Tibial nerve (tissue), 4 donors: Measurements from ENCODE around the gene STK4. TPM values are rescaled to one million over a fixed set of nuclear protein-coding genes. Genes with fewer than 3 reads are reported as not detected.

ENCODE experiments used
- DNase-seq, 2 donors: peaks; one replicate each; pipeline ENCODE4 v3.0.0-alpha.2; 2019; ENCODE audit warnings: low spot score in 2 of 2
- H3K27ac ChIP-seq, 4 donors: fragments of 200-600 bp; sonication (generic) in 3 of 4; one replicate each; pipeline ENCODE4 v1.5.1; 2017 to 2019; ENCODE audit warnings: mild to moderate bottlenecking in 1 of 4
- H3K27me3 ChIP-seq, 2 donors: fragments of 200-600 bp; sonication (generic) in 1 of 2; one replicate each; pipeline versions ENCODE4 v1.5.1 to v1.6.0; 2017 to 2019
- H3K36me3 ChIP-seq, 3 donors: fragments of 200-600 bp; sonication (generic); one replicate each; pipeline ENCODE4 v1.5.1; 2018 to 2019
- H3K4me1 ChIP-seq, 4 donors: fragments of 200-600 bp; sonication (generic) in 3 of 4; one replicate each; pipeline ENCODE4 v1.5.1; 2017 to 2019
- H3K4me3 ChIP-seq, 4 donors: fragments of 200-600 bp; sonication (generic) in 3 of 4; one replicate each; pipeline ENCODE4 v1.5.1; 2017 to 2019; ENCODE audit warnings: mild to moderate bottlenecking in 1 of 4, moderate library complexity in 1 of 4
- H3K9me3 ChIP-seq, 4 donors: fragments of 200-600 bp; sonication (generic) in 3 of 4; one replicate each; pipeline ENCODE4 v1.5.1; 2017 to 2019
- EP300 ChIP-seq, 2 donors: sonication (generic); formaldehyde crosslinking; IDR thresholded peaks; one replicate each; pipeline ENCODE4 v1.6.1; 2017; ENCODE audit warnings: antibody characterized with exemption in 2 of 2, mild to moderate bottlenecking in 1 of 2
- POLR2A ChIP-seq, 2 donors: fragments of 450-650 bp; IDR thresholded peaks; one replicate each; pipeline ENCODE4 v1.6.1; 2017; ENCODE audit warnings: antibody characterized with exemption in 2 of 2, mild to moderate bottlenecking in 2 of 2, moderate library complexity in 2 of 2
- WGBS, 2 donors: methylation state at CpG; one replicate each; pipeline ENCODE4 v1.1.5; 2018; 5-methylcytosine and 5-hydroxymethylcytosine counted together
- total RNA-seq, 4 donors: library from RNA; depleted of rRNA; stranded (reverse); fragments of >200 nt; gene quantifications; one replicate each; pipeline ENCODE4 v1.1.0, GENCODE V29; 2016
- TF ChIP-seq, protein P1 (sequence below), 5 experiments: fragments of 200-600 bp in 3 of 5; fragments of 450-650 bp in 2 of 5; sonication (generic) in 3 of 5; IDR thresholded peaks; one replicate each; pipeline ENCODE4 v1.5.1; 2016 to 2019; ENCODE audit warnings: antibody characterized with exemption in 5 of 5, mild to moderate bottlenecking in 3 of 5, moderate library complexity in 2 of 5

The STK4 gene
- total RNA-seq, 4 donors from 2014 or later: 24.3 to 28.5 (median 27.1) TPM

DNA sequence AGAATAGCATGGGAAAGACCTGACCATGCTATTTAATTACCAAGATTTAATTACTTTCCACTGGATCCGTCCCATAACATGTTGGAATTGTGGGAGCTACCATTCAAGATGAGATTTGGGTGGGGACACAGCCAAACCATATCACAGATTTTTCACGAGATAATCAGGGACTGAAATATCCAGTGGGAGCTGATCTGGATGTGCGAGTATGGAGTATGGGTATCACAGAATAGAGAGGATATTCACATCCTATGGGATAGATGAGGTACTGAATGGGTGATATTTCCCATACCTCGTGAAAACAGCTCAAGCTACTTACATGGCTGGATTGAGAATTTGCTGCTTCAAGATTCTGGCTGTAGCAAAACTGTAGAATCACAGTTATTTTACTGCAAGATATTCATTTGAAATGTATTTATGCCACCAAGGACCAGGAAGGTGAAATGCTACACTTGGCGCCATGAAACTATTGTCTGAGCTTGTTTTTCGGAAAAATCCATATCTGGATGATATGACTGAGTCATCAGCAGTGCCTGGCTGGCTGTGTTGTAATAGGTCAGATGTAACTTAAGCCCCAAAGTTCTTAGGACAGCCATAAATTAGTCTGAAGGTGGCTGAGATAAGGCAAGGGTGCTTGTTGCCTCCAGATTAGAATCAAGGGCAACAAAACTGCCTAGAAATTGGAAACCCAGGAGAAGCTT, 104.8 kb downstream of the STK4 start:
- no peak for TF ChIP-seq EP300 (IDR thresholded peaks at IDR 0.05)
- TF ChIP-seq, protein P1, sequence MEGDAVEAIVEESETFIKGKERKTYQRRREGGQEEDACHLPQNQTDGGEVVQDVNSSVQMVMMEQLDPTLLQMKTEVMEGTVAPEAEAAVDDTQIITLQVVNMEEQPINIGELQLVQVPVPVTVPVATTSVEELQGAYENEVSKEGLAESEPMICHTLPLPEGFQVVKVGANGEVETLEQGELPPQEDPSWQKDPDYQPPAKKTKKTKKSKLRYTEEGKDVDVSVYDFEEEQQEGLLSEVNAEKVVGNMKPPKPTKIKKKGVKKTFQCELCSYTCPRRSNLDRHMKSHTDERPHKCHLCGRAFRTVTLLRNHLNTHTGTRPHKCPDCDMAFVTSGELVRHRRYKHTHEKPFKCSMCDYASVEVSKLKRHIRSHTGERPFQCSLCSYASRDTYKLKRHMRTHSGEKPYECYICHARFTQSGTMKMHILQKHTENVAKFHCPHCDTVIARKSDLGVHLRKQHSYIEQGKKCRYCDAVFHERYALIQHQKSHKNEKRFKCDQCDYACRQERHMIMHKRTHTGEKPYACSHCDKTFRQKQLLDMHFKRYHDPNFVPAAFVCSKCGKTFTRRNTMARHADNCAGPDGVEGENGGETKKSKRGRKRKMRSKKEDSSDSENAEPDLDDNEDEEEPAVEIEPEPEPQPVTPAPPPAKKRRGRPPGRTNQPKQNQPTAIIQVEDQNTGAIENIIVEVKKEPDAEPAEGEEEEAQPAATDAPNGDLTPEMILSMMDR (IDR thresholded peaks at IDR 0.05): no peak
- TF ChIP-seq POLR2A (IDR thresholded peaks at IDR 0.05): no peak
- Histone ChIP-seq H3K36me3 (peaks cover 0 to 18% (median 0%) of the 10 kb centered on the region in 3 donors), H3K27me3 (no peaks in the 10 kb centered on the region), H3K4me1 (peaks cover 0 to 9% (median 0%) of the 10 kb centered on the region in 4 donors), H3K27ac (no peak overlapping the region), H3K4me3 (no peak overlapping the region), H3K9me3 (no peaks in the 10 kb centered on the region)
- 94 to 98% methylated on average over 6 of the region's 6 CpGs for WGBS, 2 donors
- no peak for DNase-seq

DNA sequence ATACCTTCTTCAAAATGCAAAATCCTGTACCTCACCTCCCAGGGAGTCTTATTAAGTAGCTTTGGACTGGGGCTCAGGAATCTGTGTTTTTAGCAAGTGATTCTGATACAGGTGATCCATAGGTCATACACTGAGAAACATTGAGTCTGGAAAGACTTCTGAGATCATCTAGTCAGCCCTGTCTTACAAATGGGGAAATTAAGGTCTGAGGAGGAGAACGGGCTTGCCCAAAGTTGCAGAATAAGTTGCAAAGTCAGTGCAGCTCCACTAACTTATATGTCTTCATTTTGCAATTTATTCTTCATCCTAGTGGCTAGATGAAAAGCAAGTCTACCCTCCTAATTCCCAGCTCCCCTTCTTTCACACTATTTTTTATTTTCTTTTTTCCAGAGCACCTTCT, 105.8 kb downstream of the STK4 start:
- H3K9me3 ChIP-seq: no peaks in the 10 kb centered on the region
- H3K36me3 ChIP-seq: peaks cover 0 to 24% (median 0%) of the 10 kb centered on the region in 3 donors
- no peaks in the 10 kb centered on the region for H3K27me3 ChIP-seq
- DNase-seq: no peak
- no peak overlapping the region for H3K4me3 ChIP-seq
- peaks cover 0 to 10% (median 0%) of the 10 kb centered on the region in 4 donors for H3K4me1 ChIP-seq
- TF ChIP-seq EP300 (IDR thresholded peaks at IDR 0.05) (no peak), POLR2A (IDR thresholded peaks at IDR 0.05) (no peak)
- TF ChIP-seq, protein P1 (IDR thresholded peaks at IDR 0.05): no peak
- no peak overlapping the region for H3K27ac ChIP-seq
- 88 to 100% methylated on average over 1 of the region's 1 CpG for WGBS, 2 donors

DNA sequence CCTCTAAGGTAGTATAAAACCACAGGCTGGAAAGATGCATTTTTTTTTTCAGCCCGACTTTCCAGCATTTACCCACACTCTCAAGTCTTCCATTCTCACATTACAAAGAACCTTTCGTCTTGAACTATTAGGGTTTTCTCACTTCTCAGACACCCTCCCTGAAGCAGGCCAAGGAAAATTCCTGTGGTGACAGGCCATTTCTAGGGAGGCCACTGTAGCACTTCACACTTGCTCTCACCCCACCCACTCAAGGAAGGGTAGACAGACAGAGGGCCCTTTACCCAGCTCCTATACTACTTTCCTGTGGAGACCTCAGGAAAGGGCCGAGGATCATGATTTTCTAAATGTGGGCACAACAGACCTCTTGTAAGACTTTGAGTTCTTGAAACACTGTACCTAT, 106.9 kb downstream of the STK4 start:
- TF ChIP-seq EP300 (IDR thresholded peaks at IDR 0.05) (no peak), POLR2A (IDR thresholded peaks at IDR 0.05) (no peak)
- TF ChIP-seq, protein P1 (IDR thresholded peaks at IDR 0.05): no peak
- 53 to 72% methylated on average over 3 of the region's 3 CpGs for WGBS, 2 donors
- H3K27ac ChIP-seq: peak overlapping the region in 1 of 4 donors; percentile 6
- no peaks in the 10 kb centered on the region for H3K27me3 ChIP-seq
- H3K4me3 ChIP-seq: no peak overlapping the region
- H3K36me3 ChIP-seq: peaks cover 0 to 24% (median 0%) of the 10 kb centered on the region in 3 donors
- no peaks in the 10 kb centered on the region for H3K9me3 ChIP-seq
- DNase-seq: no peak
- peaks cover 0 to 19% (median 0%) of the 10 kb centered on the region in 4 donors for H3K4me1 ChIP-seq

DNA sequence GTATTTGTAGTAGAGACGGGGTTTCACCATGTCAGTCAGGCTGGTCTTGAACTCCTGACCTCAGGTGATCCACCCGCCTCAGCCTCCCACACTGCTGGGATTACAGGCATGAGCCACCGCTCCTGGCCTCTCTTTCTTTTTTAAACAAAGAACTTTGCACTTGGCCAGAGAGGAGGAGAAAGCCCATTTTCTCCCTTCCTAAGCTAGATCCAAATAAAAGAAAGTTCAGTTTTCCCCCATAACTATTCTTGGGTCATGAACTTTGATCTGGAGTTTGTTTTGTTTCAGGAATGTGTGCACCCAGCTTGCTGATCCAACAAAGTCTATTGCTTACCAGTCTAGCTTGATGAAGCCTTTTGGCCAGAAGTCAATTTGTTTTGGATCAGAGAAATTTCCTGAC, 111.2 kb downstream of the STK4 start:
- H3K4me1 ChIP-seq: peaks cover 0 to 19% (median 0%) of the 10 kb centered on the region in 4 donors
- TF ChIP-seq POLR2A (IDR thresholded peaks at IDR 0.05) (no peak), EP300 (IDR thresholded peaks at IDR 0.05) (no peak)
- TF ChIP-seq, protein P1 (IDR thresholded peaks at IDR 0.05): no peak
- H3K36me3 ChIP-seq: peaks cover 0 to 50% (median 2%) of the 10 kb centered on the region in 3 donors
- H3K27ac ChIP-seq: peak overlapping the region in 2 of 4 donors; percentile 27 to 66
- no peaks in the 10 kb centered on the region for H3K27me3 ChIP-seq
- no peak for DNase-seq
- no peak overlapping the region for H3K4me3 ChIP-seq
- WGBS, 2 donors: 55 to 71% methylated on average over 3 of the region's 3 CpGs
- H3K9me3 ChIP-seq: peaks cover 0 to 7% (median under 1%) of the 10 kb centered on the region in 4 donors

DNA sequence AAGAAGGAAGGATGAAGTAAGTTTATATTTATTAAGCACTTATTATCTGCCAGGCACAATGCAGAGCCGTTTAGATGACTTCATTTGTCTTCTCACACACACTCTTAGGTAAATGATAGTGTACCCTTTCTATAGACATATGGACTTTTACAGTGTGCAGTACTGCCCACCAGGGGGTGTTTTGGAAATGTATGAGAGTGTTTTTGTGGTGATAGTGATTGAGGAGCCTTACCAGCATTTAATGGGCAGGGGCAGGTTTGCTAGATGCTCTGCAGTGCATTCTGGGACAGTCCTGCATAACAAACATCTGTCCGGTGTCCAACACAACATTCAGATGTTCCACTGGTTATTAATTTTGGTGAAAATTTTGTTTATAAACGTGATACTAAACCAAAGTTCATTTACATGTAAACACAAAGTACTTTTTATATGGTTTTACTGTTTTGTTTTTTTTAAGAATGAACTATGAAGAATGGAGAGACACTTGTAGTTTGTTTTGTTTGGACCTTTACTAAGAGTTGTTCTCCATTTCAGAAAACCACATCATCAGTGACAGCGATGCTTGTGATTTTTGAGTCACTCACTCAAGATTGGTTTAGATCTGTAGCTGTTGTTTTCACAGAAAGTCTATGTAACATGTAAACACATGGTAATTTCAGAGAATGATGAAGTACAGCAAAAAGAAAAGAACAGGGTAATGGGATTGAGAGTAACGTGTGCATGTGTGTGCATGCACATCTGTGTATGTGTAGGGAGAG, 114.7 kb downstream of the STK4 start:
- Histone ChIP-seq H3K9me3 (peaks cover 0 to 13% (median 2%) of the 10 kb centered on the region in 4 donors), H3K4me1 (peaks cover 0 to 19% (median 0%) of the 10 kb centered on the region in 4 donors), H3K27ac (peak overlapping the region in 1 of 4 donors; percentile 14), H3K27me3 (no peaks in the 10 kb centered on the region), H3K4me3 (no peak overlapping the region), H3K36me3 (peaks cover 0 to 46% (median 2%) of the 10 kb centered on the region in 3 donors)
- TF ChIP-seq, protein P1 (IDR thresholded peaks at IDR 0.05): peak in 1 of 5 experiments; percentile 10
- TF ChIP-seq EP300 (IDR thresholded peaks at IDR 0.05) (no peak), POLR2A (IDR thresholded peaks at IDR 0.05) (no peak)
- no peak for DNase-seq
- 63 to 65% methylated on average over 5 of the region's 5 CpGs for WGBS, 2 donors
